Measurements from ENCODE around the gene MST1. TPM values are rescaled to one million over a fixed set of nuclear protein-coding genes. Genes with fewer than 3 reads are reported as not detected.

Gene MST1
- total RNA-seq, 1 experiment from 2014 or later = 19.8 TPM

Small RNAs within 50 kb of the gene (small RNA-seq; reads per million reads assigned to genes)
- not detected for gene AMIGO3

Other genes starting within 250 kb of the MST1 start
- gene DAG1, start 219.2 kb downstream of the MST1 start, total RNA-seq (2014; rRNA removed; shearing (Covaris generic); ENCODE audit: low replicate concordance) = 11.3 and 19.1 TPM in 2 replicates
- gene BSN, start 135.0 kb downstream of the MST1 start, total RNA-seq (2014; rRNA removed; shearing (Covaris generic); ENCODE audit: low replicate concordance) = 0.37 and 0.61 TPM in 2 replicates
- 96.3 and 175 TPM in 2 replicates for gene APEH, start 15.1 kb downstream of the MST1 start, total RNA-seq (2014; rRNA removed; shearing (Covaris generic); ENCODE audit: low replicate concordance)
- 20.1 and 31.5 TPM in 2 replicates for gene RNF123, start 83 bp upstream of the MST1 start, total RNA-seq (2014; rRNA removed; shearing (Covaris generic); ENCODE audit: low replicate concordance)
- 3.8 TPM in 1 of 2 replicates, not detected in the other for gene AMIGO3, start 30.2 kb upstream of the MST1 start, total RNA-seq (2014; rRNA removed; shearing (Covaris generic); ENCODE audit: low replicate concordance)
- 10.1 and 13.6 TPM in 2 replicates for gene GMPPB, start 34.5 kb upstream of the MST1 start, total RNA-seq (2014; rRNA removed; shearing (Covaris generic); ENCODE audit: low replicate concordance)
- gene IP6K1, start 97.1 kb upstream of the MST1 start, total RNA-seq (2014; rRNA removed; shearing (Covaris generic); ENCODE audit: low replicate concordance) = 22.3 and 27.3 TPM in 2 replicates
- not detected in 2 replicates for gene CDHR4, start 110.4 kb upstream of the MST1 start, total RNA-seq (2014; rRNA removed; shearing (Covaris generic); ENCODE audit: low replicate concordance)
- gene INKA1, start 113.8 kb upstream of the MST1 start, total RNA-seq (2014; rRNA removed; shearing (Covaris generic); ENCODE audit: low replicate concordance) = 5.7 and 9.8 TPM in 2 replicates
- 10.5 and 24.4 TPM in 2 replicates for gene UBA7, start 124.5 kb upstream of the MST1 start, total RNA-seq (2014; rRNA removed; shearing (Covaris generic); ENCODE audit: low replicate concordance)
- gene TRAIP, start 167.1 kb upstream of the MST1 start, total RNA-seq (2014; rRNA removed; shearing (Covaris generic); ENCODE audit: low replicate concordance) = 5.9 and 9.2 TPM in 2 replicates
- gene CAMKV, start 180.4 kb upstream of the MST1 start, total RNA-seq (2014; rRNA removed; shearing (Covaris generic); ENCODE audit: low replicate concordance) = 3.2 and 7.8 TPM in 2 replicates
- gene MST1R, start 214.4 kb upstream of the MST1 start, total RNA-seq (2014; rRNA removed; shearing (Covaris generic); ENCODE audit: low replicate concordance) = not detected in 2 replicates
- gene MON1A, start 240.3 kb upstream of the MST1 start, total RNA-seq (2014; rRNA removed; shearing (Covaris generic); ENCODE audit: low replicate concordance) = 9.6 and 9.8 TPM in 2 replicates